Measurements from ENCODE around the gene GNA15. TPM values are rescaled to one million over a fixed set of nuclear protein-coding genes. Genes with fewer than 3 reads are reported as not detected.
A peak's percentile ranks its signal among the peaks of the same experiment; 100 is the strongest.

The GNA15 gene
- total and polyA plus RNA-seq, 9 donors: 1.5 to 3.9 (median 2.1) TPM

DNA sequence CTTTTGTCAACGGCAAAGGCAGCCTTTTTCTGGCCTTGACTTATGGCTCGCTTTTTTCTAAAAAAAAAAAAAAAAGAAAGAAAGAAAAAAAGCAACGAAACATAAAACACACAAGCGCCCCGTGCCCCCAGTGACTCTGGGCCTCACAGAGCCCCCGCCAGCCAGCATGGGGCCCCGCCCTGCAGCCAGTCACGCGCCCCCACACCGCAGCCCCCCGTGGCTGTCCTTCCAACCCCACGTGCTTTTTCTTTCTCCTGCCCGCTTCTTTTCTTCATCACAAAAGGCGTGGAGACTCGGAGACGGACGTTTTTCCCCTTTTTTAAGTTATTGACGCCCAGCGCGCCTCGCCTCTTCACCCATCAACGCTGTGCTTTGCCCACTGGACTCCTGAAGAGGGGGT is 14.4 kb upstream of the GNA15 start:
- WGBS (ENCODE audit: insufficient coverage): 86% methylated on average over 7 of the region's 22 CpGs
- no peak overlapping the region for H3K4me3 ChIP-seq (ENCODE audit: low read length)
- H3K36me3 ChIP-seq (ENCODE audit: control insufficient read depth, insufficient read depth, low read length): peaks cover 48% of the 10 kb centered on the region
- peaks cover 14% of the 10 kb centered on the region for H3K4me1 ChIP-seq (ENCODE audit: control insufficient read depth, insufficient read depth, low read length)
- H3K27me3 ChIP-seq (ENCODE audit: control insufficient read depth, insufficient read depth, low read length): no peaks in the 10 kb centered on the region
- no peak for DNase-seq
- no peaks in the 10 kb centered on the region for H3K9me3 ChIP-seq (replicated peaks; ENCODE audit: control insufficient read depth, low read depth, low read length)
- no peak overlapping the region for H3K27ac ChIP-seq (ENCODE audit: low read length)

DNA sequence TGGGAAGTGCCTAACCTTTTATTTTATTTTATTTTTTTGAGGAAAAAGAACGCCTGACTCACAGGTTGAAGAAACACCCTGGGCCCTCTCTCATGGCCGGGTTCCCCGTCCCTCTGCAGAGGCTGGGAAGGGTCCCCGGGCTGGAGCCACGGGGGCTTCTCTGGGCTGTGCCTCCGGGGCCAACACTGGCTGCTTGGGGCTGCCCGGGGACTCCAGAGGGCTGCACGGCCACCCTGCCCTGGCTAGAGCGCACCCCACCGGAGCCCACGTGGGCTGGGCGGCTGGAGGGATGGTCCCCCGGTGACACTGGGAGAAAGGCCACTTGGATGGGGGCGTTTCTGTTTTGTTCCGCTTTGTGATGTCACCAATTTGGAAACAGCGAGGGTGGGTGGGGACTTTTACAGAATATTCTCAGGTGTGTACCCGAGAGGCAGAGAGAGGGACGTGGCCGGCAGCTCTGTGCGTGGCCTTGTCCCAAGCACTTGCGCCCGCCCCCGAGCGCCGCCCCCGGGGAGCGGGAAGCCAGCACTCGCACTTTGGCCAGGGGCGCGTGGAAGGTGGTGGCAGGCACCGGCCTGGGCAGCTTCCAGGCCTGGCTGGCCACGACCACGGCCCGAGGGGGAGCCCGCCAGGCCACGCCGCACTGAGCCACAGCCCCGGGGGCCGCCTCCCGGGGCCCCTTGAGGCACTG is 13.9 kb upstream of the GNA15 start:
- DNase-seq: no peak

DNA sequence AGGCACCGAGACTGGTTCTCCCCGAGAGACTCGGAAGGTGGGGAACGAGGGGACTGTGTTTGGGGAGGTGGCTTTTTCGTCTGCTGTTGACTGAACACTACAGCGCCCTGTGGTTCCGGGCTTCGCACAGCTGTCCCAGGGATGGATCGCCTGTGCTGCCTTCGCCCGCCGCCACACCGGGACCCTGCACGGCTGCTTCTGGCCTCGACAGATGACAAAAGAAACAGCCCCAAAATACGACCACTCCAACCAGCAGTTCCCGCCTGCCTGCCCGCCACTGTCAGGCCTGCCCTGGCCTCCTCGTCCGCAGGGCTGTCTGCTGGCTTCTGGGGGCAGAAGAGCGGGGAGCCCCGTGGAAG is 13.3 kb upstream of the GNA15 start:
- Histone ChIP-seq H3K9me3 (replicated peaks; ENCODE audit: control insufficient read depth, low read depth, low read length) (no peaks in the 10 kb centered on the region), H3K4me1 (ENCODE audit: control insufficient read depth, insufficient read depth, low read length) (peaks cover 8% of the 10 kb centered on the region), H3K4me3 (ENCODE audit: low read length) (no peak overlapping the region), H3K27ac (ENCODE audit: low read length) (no peak overlapping the region), H3K27me3 (ENCODE audit: control insufficient read depth, insufficient read depth, low read length) (no peaks in the 10 kb centered on the region), H3K36me3 (ENCODE audit: control insufficient read depth, insufficient read depth, low read length) (peaks cover 42% of the 10 kb centered on the region)
- WGBS (ENCODE audit: insufficient coverage): 88% methylated on average over 16 of the region's 22 CpGs
- no peak for DNase-seq

More for the DNA sequence above, 13.9 kb upstream of the GNA15 start:
- Histone ChIP-seq H3K27me3 (ENCODE audit: control insufficient read depth, insufficient read depth, low read length) (no peaks in the 10 kb centered on the region), H3K4me1 (ENCODE audit: control insufficient read depth, insufficient read depth, low read length) (peaks cover 8% of the 10 kb centered on the region), H3K4me3 (ENCODE audit: low read length) (no peak overlapping the region), H3K9me3 (replicated peaks; ENCODE audit: control insufficient read depth, low read depth, low read length) (no peaks in the 10 kb centered on the region), H3K27ac (ENCODE audit: low read length) (no peak overlapping the region), H3K36me3 (ENCODE audit: control insufficient read depth, insufficient read depth, low read length) (peaks cover 42% of the 10 kb centered on the region)
- WGBS (ENCODE audit: insufficient coverage): 89% methylated on average over 36 of the region's 40 CpGs

DNA sequence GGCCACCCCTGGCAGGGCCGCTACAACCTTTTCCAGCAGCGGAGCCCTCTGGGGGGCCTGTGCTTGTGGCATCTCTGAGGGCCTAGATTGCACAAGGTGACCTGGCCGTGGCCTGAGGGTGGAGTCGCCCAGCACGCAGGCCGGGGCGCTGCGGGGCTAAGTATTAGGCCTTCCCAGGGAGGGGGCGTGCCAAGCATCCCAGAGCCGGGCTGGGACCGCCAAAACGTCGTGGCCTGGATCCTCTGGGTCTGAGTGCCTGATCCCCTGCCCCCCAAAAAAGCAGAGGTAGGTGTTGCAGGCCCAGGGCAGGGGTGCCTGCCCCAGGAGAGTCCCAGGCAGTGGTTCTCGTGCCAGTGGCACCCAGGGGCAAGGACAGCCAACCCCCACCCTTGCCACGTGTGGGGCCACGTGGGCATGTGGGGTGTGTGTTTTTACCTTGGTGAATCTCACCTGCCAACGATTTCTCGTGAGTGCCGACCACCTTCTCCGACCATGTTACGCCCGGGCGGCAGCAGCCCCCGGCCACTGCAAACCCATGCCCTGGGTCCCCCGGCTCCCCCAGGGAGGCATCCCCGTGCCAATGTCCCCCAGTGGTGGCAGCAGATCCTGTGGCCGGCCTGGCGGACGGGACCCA is 12.6 kb upstream of the GNA15 start:
- peaks cover 8% of the 10 kb centered on the region for H3K4me1 ChIP-seq (ENCODE audit: control insufficient read depth, insufficient read depth, low read length)
- no peaks in the 10 kb centered on the region for H3K9me3 ChIP-seq (replicated peaks; ENCODE audit: control insufficient read depth, low read depth, low read length)
- no peaks in the 10 kb centered on the region for H3K27me3 ChIP-seq (ENCODE audit: control insufficient read depth, insufficient read depth, low read length)
- no peak overlapping the region for H3K27ac ChIP-seq (ENCODE audit: low read length)
- DNase-seq: no peak
- WGBS (ENCODE audit: insufficient coverage): 82% methylated on average over 24 of the region's 29 CpGs
- no peak overlapping the region for H3K4me3 ChIP-seq (ENCODE audit: low read length)
- peaks cover 36% of the 10 kb centered on the region for H3K36me3 ChIP-seq (ENCODE audit: control insufficient read depth, insufficient read depth, low read length)

DNA sequence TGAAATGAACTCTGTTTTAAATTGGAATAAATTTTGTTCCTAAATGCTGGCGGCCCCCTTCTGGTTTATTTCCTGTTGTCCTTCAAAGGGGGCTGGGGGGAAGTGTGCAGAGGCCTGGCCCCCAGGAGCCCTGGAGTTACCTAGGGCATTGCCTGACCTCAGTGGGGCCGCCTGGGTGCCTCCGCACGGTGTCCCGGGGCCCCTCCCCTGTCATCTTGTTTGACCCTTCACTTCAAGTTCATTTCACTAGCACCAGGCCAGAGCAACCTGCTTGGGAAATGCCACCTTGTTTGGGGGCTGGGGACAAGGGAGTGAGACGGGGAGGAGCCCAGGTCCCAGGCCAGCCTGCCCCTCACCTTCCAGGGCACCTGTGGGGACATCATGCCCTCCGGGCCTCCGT is 11.9 kb upstream of the GNA15 start:
- Histone ChIP-seq H3K9me3 (replicated peaks; ENCODE audit: control insufficient read depth, low read depth, low read length) (no peaks in the 10 kb centered on the region), H3K4me1 (ENCODE audit: control insufficient read depth, insufficient read depth, low read length) (peaks cover 8% of the 10 kb centered on the region), H3K27me3 (ENCODE audit: control insufficient read depth, insufficient read depth, low read length) (no peaks in the 10 kb centered on the region), H3K4me3 (ENCODE audit: low read length) (no peak overlapping the region), H3K27ac (ENCODE audit: low read length) (no peak overlapping the region), H3K36me3 (ENCODE audit: control insufficient read depth, insufficient read depth, low read length) (peaks cover 29% of the 10 kb centered on the region)
- WGBS (ENCODE audit: insufficient coverage): 71% methylated on average over 1 of the region's 8 CpGs
- no peak for DNase-seq

DNA sequence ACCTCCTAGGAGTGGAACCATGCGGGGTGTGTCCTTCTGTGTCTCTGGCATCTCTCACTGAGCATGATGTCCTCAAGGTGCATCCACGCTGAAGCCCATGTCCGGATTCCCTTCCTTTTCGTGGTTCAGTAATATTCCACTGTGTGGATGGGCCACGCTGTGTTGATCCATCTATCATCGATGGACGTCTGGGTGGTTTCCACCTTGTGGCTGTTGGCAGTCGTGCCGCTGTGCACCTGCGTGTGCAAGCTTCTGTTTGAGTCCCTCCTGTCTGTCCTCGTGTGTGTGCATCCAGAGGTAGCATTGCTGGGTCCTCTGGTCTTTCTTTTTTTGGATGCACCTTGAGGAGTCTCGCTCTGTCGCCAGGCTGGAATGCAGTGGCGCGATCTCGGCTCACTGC is 11.2 kb upstream of the GNA15 start:
- no peaks in the 10 kb centered on the region for H3K27me3 ChIP-seq (ENCODE audit: control insufficient read depth, insufficient read depth, low read length)
- DNase-seq: no peak
- H3K4me3 ChIP-seq (ENCODE audit: low read length): no peak overlapping the region
- no peak overlapping the region for H3K27ac ChIP-seq (ENCODE audit: low read length)
- peaks cover 6% of the 10 kb centered on the region for H3K4me1 ChIP-seq (ENCODE audit: control insufficient read depth, insufficient read depth, low read length)
- H3K9me3 ChIP-seq (replicated peaks; ENCODE audit: control insufficient read depth, low read depth, low read length): no peaks in the 10 kb centered on the region
- H3K36me3 ChIP-seq (ENCODE audit: control insufficient read depth, insufficient read depth, low read length): peaks cover 23% of the 10 kb centered on the region
- WGBS (ENCODE audit: insufficient coverage): 80% methylated on average over 11 of the region's 16 CpGs

DNA sequence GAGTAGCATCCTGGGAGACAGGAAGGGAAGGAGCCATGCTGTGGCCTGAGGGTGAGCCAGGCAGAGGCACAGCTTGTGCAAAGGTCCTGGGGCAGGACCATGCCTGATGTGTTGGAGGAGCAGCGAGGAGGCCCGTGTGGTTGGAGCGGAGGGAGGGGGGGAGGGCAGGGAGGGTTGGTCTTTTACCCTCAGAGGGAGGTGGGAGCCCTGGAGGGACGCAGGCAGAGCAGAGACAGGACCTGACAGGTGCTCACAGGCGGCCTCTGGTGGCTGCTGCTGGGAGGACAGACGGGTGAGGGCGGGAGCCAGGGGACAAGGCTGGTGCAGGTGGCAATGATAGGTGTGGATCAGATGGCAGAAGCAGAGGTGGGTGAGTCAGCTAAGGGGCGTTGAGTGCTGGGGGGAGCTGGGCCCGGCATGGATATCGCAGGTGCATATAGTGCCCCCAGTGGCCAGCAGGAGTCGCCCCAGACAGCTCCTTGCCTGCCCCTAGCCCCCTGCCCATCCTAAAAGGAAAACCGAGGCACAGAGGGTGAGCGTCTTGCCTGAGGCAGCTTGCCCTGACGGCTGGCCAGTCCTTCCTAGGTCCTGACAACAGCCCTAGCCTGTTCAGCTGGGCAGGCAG is 9.8 kb upstream of the GNA15 start:
- Histone ChIP-seq H3K27ac (ENCODE audit: low read length) (no peak overlapping the region), H3K4me3 (ENCODE audit: low read length) (no peak overlapping the region), H3K36me3 (ENCODE audit: control insufficient read depth, insufficient read depth, low read length) (peaks cover 11% of the 10 kb centered on the region), H3K9me3 (replicated peaks; ENCODE audit: control insufficient read depth, low read depth, low read length) (no peaks in the 10 kb centered on the region), H3K27me3 (ENCODE audit: control insufficient read depth, insufficient read depth, low read length) (no peaks in the 10 kb centered on the region), H3K4me1 (ENCODE audit: control insufficient read depth, insufficient read depth, low read length) (peaks cover 2% of the 10 kb centered on the region)
- 17% methylated on average over 12 of the region's 14 CpGs for WGBS (ENCODE audit: insufficient coverage)
- DNase-seq: no peak

DNA sequence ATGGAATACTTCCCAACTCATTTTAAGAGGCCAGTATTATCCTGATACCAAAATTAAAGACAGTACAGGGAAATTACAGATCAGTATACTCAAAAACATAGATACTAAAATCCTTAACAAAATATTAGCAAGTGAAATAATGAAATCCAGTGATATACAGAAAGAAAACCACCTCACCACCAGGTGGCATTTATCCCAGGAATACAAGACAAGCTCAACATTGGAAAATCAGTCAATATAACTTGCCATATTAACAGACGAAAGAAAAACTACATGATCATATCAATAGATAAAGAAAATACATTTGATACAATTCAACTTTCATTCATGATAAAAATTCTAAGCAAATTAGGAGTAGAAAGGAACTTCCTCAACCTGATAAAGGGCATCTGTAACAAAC is 6.7 kb upstream of the GNA15 start:
- Histone ChIP-seq H3K4me3 (ENCODE audit: low read length) (no peak overlapping the region), H3K27ac (ENCODE audit: low read length) (no peak overlapping the region), H3K4me1 (ENCODE audit: control insufficient read depth, insufficient read depth, low read length) (peaks cover 11% of the 10 kb centered on the region), H3K27me3 (ENCODE audit: control insufficient read depth, insufficient read depth, low read length) (no peaks in the 10 kb centered on the region), H3K36me3 (ENCODE audit: control insufficient read depth, insufficient read depth, low read length) (no peaks in the 10 kb centered on the region), H3K9me3 (replicated peaks; ENCODE audit: control insufficient read depth, low read depth, low read length) (no peaks in the 10 kb centered on the region)
- WGBS (ENCODE audit: insufficient coverage): no CpG with 5 or more reads among the region's 1 CpG
- DNase-seq: no peak

DNA sequence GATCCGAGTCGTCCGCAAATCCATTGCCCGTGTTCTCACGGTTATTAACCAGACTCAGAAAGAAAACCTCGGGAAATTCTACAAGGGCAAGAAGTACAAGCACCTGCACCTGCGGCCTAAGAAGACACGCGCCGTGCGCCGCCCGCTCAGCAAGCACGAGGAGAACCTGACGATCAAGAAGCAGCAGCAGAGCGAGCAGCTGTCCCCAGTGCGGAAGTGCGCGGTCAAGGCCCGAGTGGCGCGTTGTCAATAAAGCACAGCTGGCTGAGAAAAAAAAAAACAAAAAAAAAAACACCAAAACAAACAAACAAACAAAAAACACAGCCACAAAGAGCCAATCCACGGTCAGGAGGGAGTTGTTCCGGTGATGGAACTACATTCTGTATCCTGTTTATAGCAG is 4.7 kb upstream of the GNA15 start:
- peaks cover 9% of the 10 kb centered on the region for H3K4me1 ChIP-seq (ENCODE audit: control insufficient read depth, insufficient read depth, low read length)
- no peak overlapping the region for H3K4me3 ChIP-seq (ENCODE audit: low read length)
- no peaks in the 10 kb centered on the region for H3K9me3 ChIP-seq (replicated peaks; ENCODE audit: control insufficient read depth, low read depth, low read length)
- no peaks in the 10 kb centered on the region for H3K27me3 ChIP-seq (ENCODE audit: control insufficient read depth, insufficient read depth, low read length)
- no peak for DNase-seq
- 92% methylated on average over 17 of the region's 24 CpGs for WGBS (ENCODE audit: insufficient coverage)
- no peaks in the 10 kb centered on the region for H3K36me3 ChIP-seq (ENCODE audit: control insufficient read depth, insufficient read depth, low read length)
- H3K27ac ChIP-seq (ENCODE audit: low read length): no peak overlapping the region

DNA sequence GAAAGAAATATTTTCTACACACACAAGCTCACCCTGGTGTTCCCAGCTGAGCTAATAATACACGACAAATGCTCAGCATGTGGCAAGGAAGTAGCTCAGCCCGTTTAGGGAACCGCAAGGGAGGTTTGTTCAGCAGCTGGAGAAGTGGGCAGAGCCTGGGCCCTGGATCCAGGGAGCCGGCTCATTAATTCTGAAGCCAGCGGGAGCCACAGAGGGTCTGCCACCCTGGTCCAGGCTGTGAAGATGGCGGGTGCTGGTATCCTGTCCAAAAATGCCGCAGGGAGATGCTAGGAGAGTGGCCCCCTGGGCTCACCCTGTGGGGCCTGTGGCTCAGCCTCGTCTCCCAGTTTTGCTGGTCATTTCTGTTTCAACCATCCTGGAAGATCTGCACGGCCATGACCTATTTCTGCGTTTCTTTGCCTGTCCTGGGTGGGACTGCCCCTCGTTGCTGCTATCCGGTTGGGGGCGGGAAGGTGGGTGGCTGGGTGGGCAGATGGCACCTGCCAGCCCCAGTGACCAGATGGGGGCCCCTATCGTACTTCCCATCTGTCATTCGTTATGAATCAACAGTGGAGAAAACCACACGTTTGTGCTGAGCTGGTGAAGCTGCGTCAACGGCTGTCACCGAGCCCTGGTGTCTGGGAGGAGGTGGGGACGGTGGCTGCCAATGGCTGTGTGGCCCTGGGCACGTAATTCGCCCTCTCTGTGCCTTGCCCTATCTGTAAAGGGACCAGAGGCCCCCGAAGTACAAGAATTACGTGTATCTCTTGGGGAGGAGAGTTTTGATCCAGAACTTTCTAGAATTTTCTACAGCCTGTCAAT is 2.7 kb upstream of the GNA15 start:
- Histone ChIP-seq H3K4me3 (ENCODE audit: low read length) (no peak overlapping the region), H3K27ac (ENCODE audit: low read length) (peak overlapping the region; percentile 57), H3K36me3 (ENCODE audit: control insufficient read depth, insufficient read depth, low read length) (no peaks in the 10 kb centered on the region), H3K9me3 (replicated peaks; ENCODE audit: control insufficient read depth, low read depth, low read length) (no peaks in the 10 kb centered on the region), H3K4me1 (ENCODE audit: control insufficient read depth, insufficient read depth, low read length) (peaks cover 11% of the 10 kb centered on the region), H3K27me3 (ENCODE audit: control insufficient read depth, insufficient read depth, low read length) (no peaks in the 10 kb centered on the region)
- peak; percentile 72 for DNase-seq
- WGBS (ENCODE audit: insufficient coverage): 41% methylated on average over 20 of the region's 24 CpGs

Measured in muscle of leg (tissue), 11 donors.